HG02763 (cell line): ENCODE data around the gene BMI1.

ENCODE experiments used
- ATAC-seq: cut with Tn5 transposase; IDR thresholded peaks from one replicate; pipeline ENCODE4 v1.9.1; 2021; ENCODE audit warnings: mild to moderate bottlenecking, moderate library complexity; ENCODE audit not compliant: unreplicated experiment

BMI1 gene

GRCh38 chr10:22365644-22366434 lies 44.9 kb downstream of the BMI1 start:
- ATAC-seq: no peak

DNA sequence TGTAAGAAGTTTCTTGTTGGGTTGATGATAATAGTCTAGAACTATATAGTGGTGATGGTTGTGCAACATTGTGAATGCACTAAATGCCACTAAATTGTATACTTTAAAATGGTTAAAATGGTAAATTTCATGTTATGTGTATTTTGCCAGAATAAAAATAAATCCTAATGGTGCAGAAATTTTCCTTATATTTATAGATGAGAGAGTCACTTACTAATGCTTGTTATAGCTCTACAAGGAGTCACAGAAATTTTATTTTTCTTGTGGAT lies 45.5 kb downstream of the BMI1 start:
- ATAC-seq: no peak

- no peak for ATAC-seq
Observed at GRCh38 chr10:22366771-22367170, 45.9 kb downstream of the BMI1 start.

DNA sequence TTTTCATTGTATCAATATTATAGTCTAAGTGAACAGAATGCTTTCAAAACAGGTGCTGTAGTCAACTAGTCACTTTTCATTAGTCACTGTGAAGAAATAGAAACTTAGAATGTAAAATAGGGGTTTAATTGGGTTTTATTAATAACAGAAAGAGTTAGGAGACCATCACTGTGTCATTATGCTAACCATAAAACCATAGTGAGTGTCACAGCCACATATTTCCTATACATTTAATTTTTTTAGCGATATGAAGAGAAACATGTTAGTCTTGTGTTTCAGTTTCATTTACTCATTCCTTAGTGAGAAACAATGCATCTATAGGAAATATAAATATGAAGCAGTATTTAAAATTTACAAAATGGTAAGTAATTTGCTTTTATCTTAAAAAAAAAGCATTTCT lies 46.6 kb downstream of the BMI1 start:
- ATAC-seq: no peak

GRCh38 chr10:22368402-22368801 lies 47.5 kb downstream of the BMI1 start:
- ATAC-seq: no peak

GRCh38 chr10:22368981-22369380 lies 48.1 kb downstream of the BMI1 start:
- ATAC-seq: no peak

DNA sequence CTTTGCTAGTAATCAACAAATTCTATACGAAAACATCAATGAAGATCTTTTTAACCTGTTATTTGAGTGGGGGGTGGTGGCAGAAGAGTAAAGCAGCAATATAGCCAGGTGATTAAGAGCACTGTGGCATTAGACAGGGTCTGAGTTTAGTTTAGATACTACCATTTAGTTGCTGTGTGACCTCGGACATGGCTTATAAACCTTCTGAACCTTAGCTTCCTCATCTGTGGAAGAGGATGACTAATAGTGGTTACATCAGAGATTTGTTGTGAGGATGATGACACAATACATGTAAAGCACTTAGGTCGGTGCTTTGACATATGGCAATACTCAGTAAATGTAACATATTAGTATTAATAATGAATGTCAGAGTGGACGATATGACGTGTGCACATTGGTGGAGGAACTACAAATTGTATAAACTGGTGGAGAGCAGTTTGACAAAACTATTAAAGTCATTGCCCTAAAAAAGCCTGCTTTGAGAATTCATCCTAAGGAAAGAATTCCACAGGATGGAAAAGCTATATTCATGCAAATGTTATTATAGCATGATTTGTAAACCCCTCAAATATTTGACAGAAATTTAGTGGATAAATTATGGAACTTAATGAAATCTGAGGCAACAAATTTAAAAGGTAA lies 48.7 kb downstream of the BMI1 start:
- ATAC-seq: no peak

GRCh38 chr10:22370320-22370719 lies 49.4 kb downstream of the BMI1 start:
- ATAC-seq: no peak

DNA sequence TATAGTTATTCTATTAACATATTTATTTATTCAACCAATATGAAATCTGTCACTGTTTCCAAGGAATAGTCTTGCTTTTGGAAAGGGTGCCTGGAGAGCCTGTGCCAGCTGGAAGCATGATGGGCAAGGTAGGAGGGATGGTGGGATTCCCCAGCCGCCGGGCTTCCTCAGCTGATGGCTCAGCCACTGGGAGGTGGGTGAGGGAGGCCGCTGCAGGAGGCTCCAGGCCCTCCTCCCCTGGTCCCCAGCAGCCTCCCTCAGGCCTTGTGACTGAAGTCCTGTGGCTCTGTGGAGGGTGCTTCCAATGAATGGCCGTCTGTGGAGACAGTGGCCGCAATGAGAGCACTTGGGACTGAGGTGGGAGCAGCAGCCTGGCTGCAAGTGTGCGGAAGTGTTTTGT lies 51.4 kb downstream of the BMI1 start:
- ATAC-seq: no peak

DNA sequence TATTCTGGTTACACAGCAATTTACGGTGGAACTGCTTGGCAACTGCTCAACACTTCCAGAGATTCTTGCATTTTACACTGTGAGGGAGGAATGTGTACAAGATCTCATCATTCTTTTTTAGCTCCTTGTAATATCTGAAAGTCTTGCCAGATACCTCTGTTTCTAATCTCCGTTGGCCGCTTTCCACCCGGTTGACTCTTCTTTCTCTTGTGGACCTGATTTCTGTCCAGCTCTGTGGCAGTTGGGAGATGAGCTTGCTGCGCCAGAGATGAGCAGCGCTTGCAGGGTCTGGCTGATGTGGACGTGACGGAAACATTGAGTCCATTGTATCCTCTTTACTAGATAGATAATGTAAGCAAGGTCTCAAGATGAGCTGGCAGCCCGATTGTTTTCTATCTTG lies 52.0 kb downstream of the BMI1 start:
- ATAC-seq: no peak

DNA sequence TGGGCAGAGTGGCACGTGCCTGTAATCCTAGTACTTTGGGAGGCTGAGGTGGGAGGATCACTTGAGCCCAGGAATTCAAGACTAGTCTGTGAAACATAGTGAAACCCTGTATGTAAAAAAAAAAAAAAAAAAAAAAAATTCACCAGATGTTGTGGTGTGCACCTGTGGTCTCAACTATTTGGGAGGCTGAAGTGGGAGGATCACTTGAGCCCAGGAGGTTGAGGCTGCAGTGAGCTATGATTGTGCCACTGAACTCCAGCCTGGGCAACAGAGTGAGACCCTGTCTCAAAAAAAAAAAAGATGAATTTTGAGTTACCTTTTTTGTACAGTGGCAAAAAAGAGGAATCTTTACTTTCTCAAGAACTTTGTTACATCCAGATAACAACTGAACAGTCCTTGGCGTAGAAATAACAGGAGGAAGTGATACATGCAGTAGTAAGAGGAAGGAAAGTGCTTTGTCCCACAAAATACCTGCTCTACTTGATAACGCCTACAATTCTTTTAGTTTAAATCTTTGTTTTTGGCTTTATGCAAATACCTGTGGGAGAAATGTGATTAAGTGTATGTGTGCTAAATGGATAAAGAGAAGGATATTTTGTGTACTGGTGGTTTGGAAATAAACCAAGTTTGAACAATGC lies 53.7 kb downstream of the BMI1 start:
- ATAC-seq: no peak

- peak; percentile 37 for ATAC-seq
Observed at GRCh38 chr10:22379059-22379458, 58.2 kb downstream of the BMI1 start.
